Type B pancreatic cell (in vitro differentiated cells): Measurements from ENCODE around the gene CCDC157. TPM values are rescaled to one million over a fixed set of nuclear protein-coding genes. Genes with fewer than 3 reads are reported as not detected.

ENCODE experiments used
- DNase-seq: peaks from one replicate; pipeline ENCODE4 v3.0.0; 2021; ENCODE audit warnings: mixed read lengths; ENCODE audit not compliant: unreplicated experiment; ENCODE audit errors: extremely low spot score
- H3K27ac Mint-ChIP-seq: 2 replicates; pipeline ENCODE4 v1.8.0; 2021; ENCODE audit warnings: mild to moderate bottlenecking, mixed read lengths
- H3K27me3 Mint-ChIP-seq: 2 replicates; pipeline ENCODE4 v1.8.0; 2021; ENCODE audit warnings: mixed read lengths
- H3K36me3 Mint-ChIP-seq: 2 replicates; pipeline ENCODE4 v1.8.0; 2021; ENCODE audit warnings: mixed read lengths
- H3K4me1 Mint-ChIP-seq: one replicate; pipeline ENCODE4 v1.8.0; 2021; ENCODE audit warnings: mixed read lengths; ENCODE audit not compliant: unreplicated experiment
- H3K4me3 Mint-ChIP-seq: 2 replicates; pipeline ENCODE4 v1.8.0; 2021; ENCODE audit warnings: mild to moderate bottlenecking, mixed read lengths
- H3K9me3 Mint-ChIP-seq: 2 replicates; pipeline ENCODE4 v1.8.0; 2021; ENCODE audit warnings: mixed read lengths
- CTCF ChIP-seq: fragments of 200-600 bp; sonication (generic); conservative IDR thresholded peaks from 2 replicates; pipeline ENCODE4 v1.5.0; 2021; ENCODE audit warnings: antibody characterized with exemption, mild to moderate bottlenecking
- total RNA-seq: library from RNA; stranded (reverse); gene quantifications from 2 replicates; pipeline ENCODE4 v1.2.1, GENCODE V29; 2021; ENCODE audit warnings: low replicate concordance

The CCDC157 gene
- total RNA-seq, 1 donor from 2014 or later, result 9.4 TPM

GRCh38 chr22:30323246-30323645 lies 33.6 kb upstream of the CCDC157 start:
- H3K4me3 Mint-ChIP-seq, result no peak overlapping the region
- H3K9me3 Mint-ChIP-seq, result peaks cover 5% of the 10 kb centered on the region
- no peak for DNase-seq
- H3K27ac Mint-ChIP-seq, result no peak overlapping the region
- H3K36me3 Mint-ChIP-seq, result peaks cover 9% of the 10 kb centered on the region
- TF ChIP-seq CTCF, result no peak
- no peaks in the 10 kb centered on the region for H3K27me3 Mint-ChIP-seq
- H3K4me1 Mint-ChIP-seq, result peaks cover 31% of the 10 kb centered on the region

- Mint-ChIP-seq H3K9me3 (no peaks in the 10 kb centered on the region), H3K4me1 (peaks cover 25% of the 10 kb centered on the region), H3K4me3 (peak overlapping the region; percentile 89), H3K27ac (peak overlapping the region; percentile 72), H3K27me3 (no peaks in the 10 kb centered on the region), H3K36me3 (peaks cover 2% of the 10 kb centered on the region)
- DNase-seq, result no peak
- TF ChIP-seq CTCF, result no peak
Observed at GRCh38 chr22:30324014-30324730, 32.6 kb upstream of the CCDC157 start.

GRCh38 chr22:30325065-30325720 lies 31.6 kb upstream of the CCDC157 start:
- H3K4me1 Mint-ChIP-seq, result peaks cover 23% of the 10 kb centered on the region
- peak overlapping the region; percentile 89 for H3K4me3 Mint-ChIP-seq
- no peaks in the 10 kb centered on the region for H3K9me3 Mint-ChIP-seq
- peak overlapping the region; percentile 72 for H3K27ac Mint-ChIP-seq
- DNase-seq, result no peak
- no peaks in the 10 kb centered on the region for H3K36me3 Mint-ChIP-seq
- TF ChIP-seq CTCF, result no peak
- H3K27me3 Mint-ChIP-seq, result no peaks in the 10 kb centered on the region

- Mint-ChIP-seq H3K27me3 (no peaks in the 10 kb centered on the region), H3K4me3 (peak overlapping the region; percentile 89), H3K9me3 (no peaks in the 10 kb centered on the region), H3K27ac (no peak overlapping the region), H3K36me3 (peaks cover 5% of the 10 kb centered on the region), H3K4me1 (peaks cover 23% of the 10 kb centered on the region)
- no peak for DNase-seq
- TF ChIP-seq CTCF, result no peak
Observed at GRCh38 chr22:30325724-30326254, 31.0 kb upstream of the CCDC157 start.

- no peak overlapping the region for H3K27ac Mint-ChIP-seq
- H3K36me3 Mint-ChIP-seq, result peaks cover 5% of the 10 kb centered on the region
- TF ChIP-seq CTCF, result no peak
- H3K27me3 Mint-ChIP-seq, result no peaks in the 10 kb centered on the region
- H3K4me3 Mint-ChIP-seq, result peak overlapping the region; percentile 89
- H3K4me1 Mint-ChIP-seq, result peaks cover 23% of the 10 kb centered on the region
- no peak for DNase-seq
- no peaks in the 10 kb centered on the region for H3K9me3 Mint-ChIP-seq
Observed at GRCh38 chr22:30326255-30326705, 30.5 kb upstream of the CCDC157 start.
